ENCODE results near the gene SPC25. TPM values are rescaled to one million over a fixed set of nuclear protein-coding genes. Genes with fewer than 3 reads are reported as not detected.

The SPC25 gene
- total and polyA plus RNA-seq, 9 of the 15 experiments (the other 6 are each of a cell fraction or from before 2014, with no cell fraction given) = 44.8 to 100 (median 75.0) TPM

DNA sequence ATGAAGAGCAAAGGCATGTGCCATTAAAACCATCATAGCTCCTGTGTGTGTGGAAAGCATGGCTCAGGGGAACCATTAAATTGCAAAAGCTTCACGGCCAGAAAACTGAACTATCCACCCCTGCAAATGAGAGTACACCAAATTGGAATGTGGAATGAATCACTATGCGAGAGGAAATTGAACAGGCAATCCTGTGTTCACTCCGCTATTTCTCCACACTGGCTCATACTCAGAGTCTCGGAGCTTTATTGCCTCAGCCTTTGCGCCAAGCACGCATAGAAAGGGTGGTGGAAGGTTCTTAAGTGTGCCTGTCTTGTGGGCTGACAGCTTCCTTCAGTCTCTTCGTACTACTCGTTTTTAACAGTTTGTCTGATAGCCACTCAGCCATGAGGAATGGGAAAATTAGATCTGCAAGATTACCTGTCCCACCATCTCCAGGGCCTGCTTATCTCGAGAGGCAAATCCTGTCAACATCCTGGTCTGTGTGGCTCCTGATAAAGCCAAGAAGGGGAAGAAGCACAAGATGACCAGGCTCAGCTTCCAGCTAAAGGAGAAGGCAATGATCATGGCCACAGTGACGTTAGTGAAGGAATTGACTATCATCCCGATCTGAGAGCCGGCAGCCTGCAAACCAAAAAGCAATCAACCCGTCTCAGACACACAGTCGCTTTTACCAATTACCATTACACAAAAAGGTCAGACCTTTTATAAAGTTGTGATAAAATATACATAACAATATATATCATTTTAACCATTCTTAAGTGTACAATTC is 45.8 kb upstream of the SPC25 start (continued):
- TF ChIP-seq LEF1 (IDR thresholded peaks at IDR 0.05) = peak; percentile 99
- peak; percentile 100 for TF ChIP-seq CTBP1 (IDR thresholded peaks at IDR 0.05; ENCODE audit: borderline replicate concordance)
- TF ChIP-seq NCOA1 (IDR thresholded peaks at IDR 0.05; ENCODE audit: low read depth) = peak; percentile 96
- TF ChIP-seq PHF8 (IDR thresholded peaks at IDR 0.05; ENCODE audit: borderline replicate concordance, low read length) = peak; percentile 32; the same call in 1 of the 2 replicates
- peak; percentile 100 for TF ChIP-seq TEAD4 (IDR thresholded peaks at IDR 0.05; ENCODE audit: low read length)
- TF ChIP-seq TEAD4 (CRISPR knock-in tag; IDR thresholded peaks at IDR 0.05; ENCODE audit: borderline replicate concordance) = no peak
- TF ChIP-seq, protein P1, sequence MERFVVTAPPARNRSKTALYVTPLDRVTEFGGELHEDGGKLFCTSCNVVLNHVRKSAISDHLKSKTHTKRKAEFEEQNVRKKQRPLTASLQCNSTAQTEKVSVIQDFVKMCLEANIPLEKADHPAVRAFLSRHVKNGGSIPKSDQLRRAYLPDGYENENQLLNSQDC (CRISPR knock-in tag; IDR thresholded peaks at IDR 0.05) = peak; percentile 82; the same call in 1 of the 2 replicates
- TF ChIP-seq ID3 (CRISPR knock-in tag; IDR thresholded peaks at IDR 0.05) = no peak
- peak; percentile 88 for TF ChIP-seq ID3 (tag; IDR thresholded peaks at IDR 0.05)
- TF ChIP-seq ETV5 (CRISPR knock-in tag; IDR thresholded peaks at IDR 0.05; ENCODE audit: low read depth) = peak; percentile 98
- peak; percentile 100 for TF ChIP-seq SMARCE1 (IDR thresholded peaks at IDR 0.05)
- TF ChIP-seq MLLT1 (IDR thresholded peaks at IDR 0.05) = peak in 1 of 2 experiments; percentile 64; a peak in 2 of 4 replicates
- peak; percentile 89 for TF ChIP-seq CBFB (CRISPR knock-in tag; IDR thresholded peaks at IDR 0.05)
- 0 out of 2 replicates have a peak, but pooled peaks have one; percentile 62 for TF ChIP-seq IFI16 (CRISPR knock-in tag; IDR thresholded peaks at IDR 0.05)
- peak; percentile 34; the same call in 1 of the 2 replicates for TF ChIP-seq RB1 (IDR thresholded peaks at IDR 0.05; ENCODE audit: low read depth)
- TF ChIP-seq ZBTB34 (CRISPR knock-in tag; IDR thresholded peaks at IDR 0.05) = no peak
- peak; percentile 67 to 89; a peak in 3 of 4 replicates for TF ChIP-seq ETV6 (IDR thresholded peaks at IDR 0.05; ENCODE audit: borderline replicate concordance in 1 of 2, low read depth in 2 of 2, low read length in 1 of 2)
- TF ChIP-seq ETV6 (CRISPR knock-in tag; IDR thresholded peaks at IDR 0.05; ENCODE audit: borderline replicate concordance) = no peak
- no peak for TF ChIP-seq DNMT1 (IDR thresholded peaks at IDR 0.05)
- peak; percentile 93; the same call in 1 of the 2 replicates for TF ChIP-seq HLTF (IDR thresholded peaks at IDR 0.05)
- TF ChIP-seq NRF1 (conservative IDR thresholded peaks at IDR 0.05 in 1 of 2, IDR thresholded peaks at IDR 0.05 in 1 of 2) = peak; percentile 51 to 54
- peak; percentile 100 for TF ChIP-seq ARID1B (IDR thresholded peaks at IDR 0.05)
- peak; percentile 32; the same call in 1 of the 2 replicates for TF ChIP-seq HIVEP1 (CRISPR knock-in tag; IDR thresholded peaks at IDR 0.05)
- TF ChIP-seq ZFP91 (CRISPR knock-in tag; IDR thresholded peaks at IDR 0.05) = peak; percentile 59; the same call in 1 of the 2 replicates

Measured in K562 (cell line).